Measurements from ENCODE around the gene PDZRN4. TPM values are rescaled to one million over a fixed set of nuclear protein-coding genes. Genes with fewer than 3 reads are reported as not detected.
A peak's percentile ranks its signal among the peaks of the same experiment; 100 is the strongest.

The PDZRN4 gene
- total RNA-seq, 1 donor from 2014 or later, result 0.14 TPM

DNA sequence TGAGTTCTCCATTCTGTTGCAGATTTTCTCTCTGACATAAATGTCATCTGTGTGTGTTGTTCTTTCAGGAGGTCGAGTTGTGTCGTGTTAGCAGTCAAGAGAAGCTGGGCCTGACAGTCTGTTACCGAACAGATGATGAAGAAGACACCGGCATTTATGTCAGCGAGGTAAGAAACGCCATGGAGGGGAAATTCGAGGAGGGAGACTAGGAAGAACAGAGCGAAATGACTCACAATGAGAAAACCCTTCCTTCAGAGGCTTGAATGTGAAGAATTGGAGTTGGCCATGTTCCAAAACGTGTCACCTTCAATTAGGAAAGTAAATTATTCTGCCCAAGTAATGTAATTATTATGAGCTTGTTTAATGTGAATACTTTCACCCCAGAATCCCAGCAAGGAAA, 364.5 kb downstream of the PDZRN4 start:
- TF ChIP-seq, protein P1, sequence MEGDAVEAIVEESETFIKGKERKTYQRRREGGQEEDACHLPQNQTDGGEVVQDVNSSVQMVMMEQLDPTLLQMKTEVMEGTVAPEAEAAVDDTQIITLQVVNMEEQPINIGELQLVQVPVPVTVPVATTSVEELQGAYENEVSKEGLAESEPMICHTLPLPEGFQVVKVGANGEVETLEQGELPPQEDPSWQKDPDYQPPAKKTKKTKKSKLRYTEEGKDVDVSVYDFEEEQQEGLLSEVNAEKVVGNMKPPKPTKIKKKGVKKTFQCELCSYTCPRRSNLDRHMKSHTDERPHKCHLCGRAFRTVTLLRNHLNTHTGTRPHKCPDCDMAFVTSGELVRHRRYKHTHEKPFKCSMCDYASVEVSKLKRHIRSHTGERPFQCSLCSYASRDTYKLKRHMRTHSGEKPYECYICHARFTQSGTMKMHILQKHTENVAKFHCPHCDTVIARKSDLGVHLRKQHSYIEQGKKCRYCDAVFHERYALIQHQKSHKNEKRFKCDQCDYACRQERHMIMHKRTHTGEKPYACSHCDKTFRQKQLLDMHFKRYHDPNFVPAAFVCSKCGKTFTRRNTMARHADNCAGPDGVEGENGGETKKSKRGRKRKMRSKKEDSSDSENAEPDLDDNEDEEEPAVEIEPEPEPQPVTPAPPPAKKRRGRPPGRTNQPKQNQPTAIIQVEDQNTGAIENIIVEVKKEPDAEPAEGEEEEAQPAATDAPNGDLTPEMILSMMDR (IDR thresholded peaks at IDR 0.05; ENCODE audit: borderline replicate concordance), result no peak
- Histone ChIP-seq H3K4me1 (no peaks in the 10 kb centered on the region), H3K36me3 (no peaks in the 10 kb centered on the region), H3K4me3 (no peak overlapping the region), H3K27ac (replicated peaks) (no peak overlapping the region), H3K27me3 (ENCODE audit: low read depth) (no peaks in the 10 kb centered on the region), H3K9me3 (replicated peaks) (no peaks in the 10 kb centered on the region)
- intact Hi-C loops (cut with micrococcal nuclease), result no loop called here
- no peak for DNase-seq

DNA sequence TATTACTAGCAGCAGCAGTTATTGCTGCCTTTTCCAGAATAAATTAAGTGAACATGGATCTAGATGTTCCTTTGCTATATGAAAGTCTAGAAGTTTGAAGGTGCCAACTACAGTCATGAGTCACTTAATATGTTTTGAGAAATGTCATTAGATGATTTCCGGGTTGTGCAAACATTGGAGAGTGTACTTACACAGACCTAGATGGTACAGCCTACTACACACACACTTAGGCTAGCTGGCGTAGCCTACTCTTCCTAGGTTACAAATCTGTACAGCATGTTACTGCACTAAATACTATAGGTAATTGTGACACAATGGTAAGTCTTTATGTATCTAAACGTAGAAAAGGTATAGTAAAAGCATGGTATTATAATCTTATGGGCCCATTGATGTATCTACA, 368.1 kb downstream of the PDZRN4 start:
- Histone ChIP-seq H3K27ac (replicated peaks) (no peak overlapping the region), H3K4me3 (no peak overlapping the region)

DNA sequence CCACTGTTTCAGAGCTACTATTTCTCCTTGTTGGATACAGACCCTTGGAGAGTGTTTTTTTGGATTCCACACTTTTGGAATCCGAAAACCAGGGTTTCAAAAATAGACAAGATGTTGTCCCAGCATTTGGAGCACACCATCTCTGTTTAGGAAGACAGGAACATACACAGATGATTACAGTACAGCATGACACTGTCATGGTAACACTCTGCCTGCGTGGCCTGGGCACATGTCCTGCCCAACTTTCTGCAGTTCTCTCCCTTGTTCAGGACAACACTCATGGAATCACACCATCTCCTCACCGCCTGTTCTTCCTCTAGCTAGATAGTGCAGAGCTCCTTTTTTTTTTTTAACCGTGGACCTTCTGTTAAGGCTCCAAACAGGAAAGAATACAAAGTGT, 369.2 kb downstream of the PDZRN4 start:
- Histone ChIP-seq H3K27me3 (ENCODE audit: low read depth) (no peaks in the 10 kb centered on the region), H3K4me1 (no peaks in the 10 kb centered on the region), H3K36me3 (no peaks in the 10 kb centered on the region), H3K4me3 (no peak overlapping the region), H3K27ac (replicated peaks) (no peak overlapping the region), H3K9me3 (replicated peaks) (no peaks in the 10 kb centered on the region)
- TF ChIP-seq, protein P1 (IDR thresholded peaks at IDR 0.05; ENCODE audit: borderline replicate concordance), result no peak
- intact Hi-C loops (cut with micrococcal nuclease), result no loop called here
- DNase-seq, result no peak

More for the DNA sequence above, 368.1 kb downstream of the PDZRN4 start:
- Histone ChIP-seq H3K27me3 (ENCODE audit: low read depth) (no peaks in the 10 kb centered on the region), H3K4me1 (no peaks in the 10 kb centered on the region), H3K36me3 (no peaks in the 10 kb centered on the region), H3K9me3 (replicated peaks) (no peaks in the 10 kb centered on the region)
- DNase-seq, result no peak
- intact Hi-C loops (cut with micrococcal nuclease), result no loop called here
- TF ChIP-seq, protein P1 (IDR thresholded peaks at IDR 0.05; ENCODE audit: borderline replicate concordance), result no peak

DNA sequence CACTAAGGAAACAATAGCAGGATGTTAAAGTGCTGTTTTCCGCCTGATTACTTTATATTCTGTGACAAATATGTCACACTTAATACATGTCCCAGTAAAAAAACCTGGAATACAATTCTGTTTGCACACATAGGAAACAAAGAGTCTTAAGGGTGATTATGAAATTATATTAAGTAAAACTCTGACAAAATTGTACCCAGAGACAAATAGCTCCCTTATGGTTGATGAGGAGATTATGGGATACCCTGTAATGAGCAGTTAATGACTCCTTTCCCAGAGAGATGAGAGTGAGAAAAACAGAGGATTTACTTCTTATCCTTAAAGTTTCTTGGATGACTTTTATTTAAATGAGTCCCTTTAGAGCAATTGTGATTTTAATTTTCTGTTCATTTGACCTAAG, 370.6 kb downstream of the PDZRN4 start:
- Histone ChIP-seq H3K27me3 (ENCODE audit: low read depth) (no peaks in the 10 kb centered on the region), H3K36me3 (no peaks in the 10 kb centered on the region), H3K4me1 (no peaks in the 10 kb centered on the region), H3K27ac (replicated peaks) (no peak overlapping the region), H3K4me3 (no peak overlapping the region), H3K9me3 (replicated peaks) (no peaks in the 10 kb centered on the region)
- DNase-seq, result no peak
- intact Hi-C loops (cut with micrococcal nuclease), result no loop called here
- TF ChIP-seq, protein P1 (IDR thresholded peaks at IDR 0.05; ENCODE audit: borderline replicate concordance), result no peak

DNA sequence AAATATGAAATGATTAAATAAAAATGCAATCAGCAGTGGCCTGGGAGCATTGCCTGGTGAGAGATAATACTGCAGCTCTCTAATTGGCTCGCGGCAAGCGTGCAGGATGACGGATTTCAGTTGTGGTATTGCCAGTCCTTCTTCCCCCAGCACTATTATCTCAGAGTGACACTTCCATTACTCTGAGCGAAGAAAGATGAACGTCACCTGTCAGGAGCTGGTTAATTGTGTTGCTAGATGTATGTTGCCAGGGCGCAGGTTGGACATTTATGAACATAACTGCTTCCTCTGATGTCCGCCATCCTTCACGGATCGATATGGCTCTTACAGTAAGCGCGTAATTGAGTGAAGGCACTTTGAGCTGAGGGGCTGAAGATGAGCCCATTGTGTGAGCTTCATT, 374.9 kb downstream of the PDZRN4 start:
- H3K27me3 ChIP-seq (ENCODE audit: low read depth), result no peaks in the 10 kb centered on the region
- DNase-seq, result no peak
- no peak overlapping the region for H3K4me3 ChIP-seq
- intact Hi-C loops (cut with micrococcal nuclease), result no loop called here
- H3K9me3 ChIP-seq (replicated peaks), result no peaks in the 10 kb centered on the region
- H3K27ac ChIP-seq (replicated peaks), result no peak overlapping the region
- H3K4me1 ChIP-seq, result no peaks in the 10 kb centered on the region
- TF ChIP-seq, protein P1 (IDR thresholded peaks at IDR 0.05; ENCODE audit: borderline replicate concordance), result no peak
- H3K36me3 ChIP-seq, result no peaks in the 10 kb centered on the region

DNA sequence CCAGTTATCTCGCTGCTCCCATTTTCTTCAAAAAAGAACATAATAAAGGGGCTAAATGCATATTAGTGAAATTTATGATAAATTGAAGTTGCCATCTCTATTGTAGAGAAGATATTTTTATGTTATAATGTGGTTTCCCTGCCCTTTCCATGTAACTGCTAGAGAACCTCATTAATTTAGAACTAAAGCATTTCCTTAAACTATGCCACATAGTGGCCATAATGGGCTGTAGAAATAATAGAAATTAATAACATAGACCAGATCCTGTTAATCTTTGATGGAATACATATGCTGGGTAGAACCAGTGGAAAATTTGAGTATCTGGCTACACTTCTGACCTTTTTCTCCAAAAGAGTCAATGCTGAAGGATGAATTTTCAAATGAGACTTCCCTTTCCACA, 376.7 kb downstream of the PDZRN4 start:
- Histone ChIP-seq H3K27ac (replicated peaks) (no peak overlapping the region), H3K4me3 (no peak overlapping the region), H3K27me3 (ENCODE audit: low read depth) (no peaks in the 10 kb centered on the region), H3K9me3 (replicated peaks) (no peaks in the 10 kb centered on the region), H3K4me1 (no peaks in the 10 kb centered on the region), H3K36me3 (no peaks in the 10 kb centered on the region)
- DNase-seq, result no peak
- intact Hi-C loops (cut with micrococcal nuclease), result no loop called here
- TF ChIP-seq, protein P1 (IDR thresholded peaks at IDR 0.05; ENCODE audit: borderline replicate concordance), result peak; percentile 25

Measured in left ventricle myocardium inferior (tissue), 1 donor.